PFSK-1 (cell line): Measurements from ENCODE around the gene ST6GALNAC1.

Experiments
- FOXP2 ChIP-seq: optimal IDR thresholded peaks from 2 replicates; pipeline ENCODE3; 2011; ENCODE audit warnings: borderline replicate concordance, control low read depth, inconsistent platforms; ENCODE audit not compliant: insufficient read depth; ENCODE audit errors: extremely low read length, extremely low read depth
- POLR2AphosphoS5 ChIP-seq: IDR thresholded peaks from 2 replicates; pipeline ENCODE4 v1.6.1; 2012; ENCODE audit warnings: low read depth, mild to moderate bottlenecking, control low read depth, low read length, moderate library complexity
- REST ChIP-seq, 2 experiments: IDR thresholded peaks; 2 replicates each; pipeline versions ENCODE4 v1.6.1 to v1.8.0; 2011 to 2012; ENCODE audit warnings: low read depth in 2 of 2, low read length in 2 of 2, control low read depth in 1 of 2, inconsistent platforms in 1 of 2, mild to moderate bottlenecking in 1 of 2, moderate library complexity in 1 of 2; ENCODE audit not compliant: insufficient read depth in 1 of 2
- SIN3A ChIP-seq: IDR thresholded peaks from 2 replicates; pipeline ENCODE4 v1.6.1; 2012; ENCODE audit warnings: mild to moderate bottlenecking, low read length, moderate library complexity, borderline replicate concordance; ENCODE audit not compliant: insufficient read depth
- TAF1 ChIP-seq: IDR thresholded peaks from 2 replicates; pipeline ENCODE4 v1.6.1; 2012; ENCODE audit warnings: low read length, control low read depth, borderline replicate concordance; ENCODE audit not compliant: insufficient read depth

The ST6GALNAC1 gene

GRCh38 chr17:76667491-76667755 lies 23.9 kb upstream of the ST6GALNAC1 start:
- TF ChIP-seq POLR2AphosphoS5, result no peak
- TF ChIP-seq FOXP2, result no peak
- TF ChIP-seq TAF1, result no peak
- TF ChIP-seq SIN3A, result no peak
- no peak for TF ChIP-seq REST (IDR thresholded peaks at IDR 0.05; ENCODE audit: insufficient read depth in 1 of 2, low read depth in 2 of 2, low read length in 2 of 2)

DNA sequence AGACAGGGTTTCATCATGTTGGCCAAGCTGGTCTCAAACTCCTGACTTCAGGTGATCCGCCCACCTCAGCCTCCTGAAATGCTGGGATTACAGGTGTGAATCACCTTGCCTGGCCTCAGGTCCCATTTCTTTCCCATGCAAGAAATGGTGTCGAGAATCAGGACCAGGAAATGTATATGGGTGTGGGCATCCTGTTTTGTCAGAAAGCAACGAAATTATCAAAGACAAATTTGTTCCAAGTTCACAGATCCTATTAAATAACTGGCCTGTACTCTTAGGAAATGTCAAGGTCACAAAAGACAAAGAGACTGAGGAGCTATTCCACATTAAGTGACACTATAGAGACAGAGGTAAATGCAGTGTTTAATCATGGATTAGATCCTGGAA lies 17.1 kb upstream of the ST6GALNAC1 start:
- no peak for TF ChIP-seq FOXP2
- no peak for TF ChIP-seq POLR2AphosphoS5
- TF ChIP-seq TAF1, result no peak
- no peak for TF ChIP-seq REST (IDR thresholded peaks at IDR 0.05; ENCODE audit: insufficient read depth in 1 of 2, low read depth in 2 of 2, low read length in 2 of 2)
- TF ChIP-seq SIN3A, result no peak

DNA sequence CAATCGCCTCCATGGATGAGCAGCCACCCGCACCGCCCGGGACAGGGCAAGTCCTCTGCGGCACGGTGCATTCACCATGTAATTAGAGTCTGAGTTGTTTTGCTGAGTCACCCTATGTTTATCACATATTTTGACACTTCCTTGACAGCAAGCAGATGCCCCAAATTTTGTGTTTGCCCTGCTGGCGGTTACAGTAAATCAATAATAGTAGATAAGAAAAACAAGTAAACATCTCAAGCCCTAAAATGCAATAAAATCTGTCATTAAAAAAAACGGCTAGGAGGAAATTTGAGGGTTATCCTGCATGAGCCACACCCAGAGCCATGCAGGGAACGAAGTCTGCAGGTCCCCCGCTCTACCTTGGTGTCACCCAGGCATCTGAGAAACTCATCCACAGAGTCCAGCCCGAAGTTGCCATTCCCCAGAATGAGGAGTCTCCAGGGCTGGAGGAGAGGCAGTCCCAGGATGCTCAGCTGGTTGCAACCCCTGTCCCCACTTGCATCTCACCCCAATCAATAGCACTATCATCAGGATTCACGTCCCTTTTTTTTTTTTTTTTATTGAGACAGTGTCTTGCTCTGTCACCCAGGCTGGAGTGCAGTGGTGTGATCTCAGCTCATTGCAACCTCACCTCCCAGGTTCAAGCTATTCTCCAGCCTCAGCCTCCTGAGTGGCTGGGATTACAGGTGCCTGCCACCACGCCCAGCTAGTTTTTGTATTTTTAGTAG lies 16.5 kb upstream of the ST6GALNAC1 start:
- peak; percentile 17 for TF ChIP-seq FOXP2
- TF ChIP-seq POLR2AphosphoS5, result no peak

DNA sequence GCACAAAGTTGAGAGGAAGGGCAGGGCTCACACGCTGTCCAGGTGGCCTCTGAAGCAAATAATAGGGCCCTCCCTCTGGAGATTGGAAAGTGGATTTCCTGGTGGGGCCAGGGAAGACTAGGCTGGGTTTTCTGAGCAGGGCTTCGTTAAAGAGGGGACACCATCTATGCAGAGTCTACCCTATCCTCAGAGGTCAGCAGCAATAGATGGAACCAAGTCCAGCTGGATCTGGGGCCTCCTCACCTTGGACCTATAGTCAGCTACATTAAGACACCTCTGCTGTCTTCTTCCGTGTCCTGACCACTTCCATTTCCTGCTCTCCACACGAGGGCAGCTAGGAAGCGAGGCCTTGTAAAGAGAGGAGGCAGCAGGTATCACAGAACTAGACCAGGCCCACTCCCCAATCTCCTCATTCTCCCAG lies 14.7 kb upstream of the ST6GALNAC1 start:
- TF ChIP-seq POLR2AphosphoS5 (no peak), REST (IDR thresholded peaks at IDR 0.05; ENCODE audit: insufficient read depth in 1 of 2, low read depth in 2 of 2, low read length in 2 of 2) (no peak), TAF1 (no peak), SIN3A (no peak), FOXP2 (no peak)

- TF ChIP-seq POLR2AphosphoS5 (no peak), FOXP2 (no peak), TAF1 (no peak), SIN3A (no peak), REST (IDR thresholded peaks at IDR 0.05; ENCODE audit: insufficient read depth in 1 of 2, low read depth in 2 of 2, low read length in 2 of 2) (no peak)
Measured at GRCh38 chr17:76657505-76658241, 14.1 kb upstream of the ST6GALNAC1 start.
